Breast epithelium (tissue), 4 donors: ENCODE data around the gene CAV1. TPM values are rescaled to one million over a fixed set of nuclear protein-coding genes. Genes with fewer than 3 reads are reported as not detected.

ENCODE experiments used
- DNase-seq, 2 donors: peaks; one replicate each; pipeline ENCODE4 v3.0.0-alpha.2; 2019; ENCODE audit warnings: low spot score in 2 of 2
- H3K27ac ChIP-seq, 2 donors: fragments of 200-600 bp; sonication (generic) in 1 of 2; one replicate each; pipeline ENCODE4 v1.5.1; 2016 to 2019; ENCODE audit warnings: mild to moderate bottlenecking in 1 of 2
- H3K27me3 ChIP-seq, 2 donors: fragments of 200-600 bp; sonication (generic) in 1 of 2; one replicate each; pipeline versions ENCODE4 v1.5.1 to v1.6.0; 2017 to 2019; ENCODE audit warnings: control low read depth in 1 of 2, mild to moderate bottlenecking in 1 of 2
- H3K36me3 ChIP-seq: fragments of 200-600 bp; one replicate; pipeline ENCODE4 v1.5.1; 2019
- H3K4me1 ChIP-seq, 2 donors: fragments of 200-600 bp; sonication (generic); one replicate each; pipeline ENCODE4 v1.5.1; 2016 to 2019; ENCODE audit warnings: control low read depth in 1 of 2
- H3K4me3 ChIP-seq, 3 donors: fragments of 200-600 bp; sonication (generic); 1 replicate in 2 of 3; 2 replicates in 1 of 3; pipeline ENCODE4 v1.5.1; 2016 to 2019; ENCODE audit warnings: mild to moderate bottlenecking in 3 of 3, moderate library complexity in 2 of 3
- H3K9me3 ChIP-seq, 2 donors: fragments of 200-600 bp; sonication (generic) in 1 of 2; one replicate each; pipeline ENCODE4 v1.5.1; 2016 to 2019; ENCODE audit warnings: control low read depth in 1 of 2
- CTCF ChIP-seq, 3 donors: fragments of 450-650 bp; IDR thresholded peaks; one replicate each; pipeline ENCODE4 v1.5.1; 2016 to 2017; ENCODE audit warnings: antibody characterized with exemption in 3 of 3, mild to moderate bottlenecking in 3 of 3, moderate library complexity in 3 of 3
- POLR2A ChIP-seq: fragments of 450-650 bp; IDR thresholded peaks from one replicate; pipeline ENCODE4 v1.6.1; 2016; ENCODE audit warnings: antibody characterized with exemption, mild to moderate bottlenecking, moderate library complexity
- POLR2AphosphoS5 ChIP-seq, 3 donors: sonication (generic); formaldehyde crosslinking; IDR thresholded peaks; one replicate each; pipeline ENCODE4 v1.6.1; 2017; ENCODE audit warnings: antibody characterized with exemption in 3 of 3
- intact Hi-C: fragments of 100-400 bp; cut with DNase I; formaldehyde crosslinking; loops from one replicate; pipeline ENCODE4 v1.15.1; 2023; ENCODE audit warnings: low total_unique reads
- total RNA-seq, 3 donors: library from RNA; depleted of rRNA; stranded (reverse); fragments of >200 nt; gene quantifications; one replicate each; pipeline ENCODE4 v1.1.0, GENCODE V29; 2016

Gene CAV1
- total RNA-seq, 3 donors from 2014 or later, result 117 to 729 (median 154) TPM

DNA sequence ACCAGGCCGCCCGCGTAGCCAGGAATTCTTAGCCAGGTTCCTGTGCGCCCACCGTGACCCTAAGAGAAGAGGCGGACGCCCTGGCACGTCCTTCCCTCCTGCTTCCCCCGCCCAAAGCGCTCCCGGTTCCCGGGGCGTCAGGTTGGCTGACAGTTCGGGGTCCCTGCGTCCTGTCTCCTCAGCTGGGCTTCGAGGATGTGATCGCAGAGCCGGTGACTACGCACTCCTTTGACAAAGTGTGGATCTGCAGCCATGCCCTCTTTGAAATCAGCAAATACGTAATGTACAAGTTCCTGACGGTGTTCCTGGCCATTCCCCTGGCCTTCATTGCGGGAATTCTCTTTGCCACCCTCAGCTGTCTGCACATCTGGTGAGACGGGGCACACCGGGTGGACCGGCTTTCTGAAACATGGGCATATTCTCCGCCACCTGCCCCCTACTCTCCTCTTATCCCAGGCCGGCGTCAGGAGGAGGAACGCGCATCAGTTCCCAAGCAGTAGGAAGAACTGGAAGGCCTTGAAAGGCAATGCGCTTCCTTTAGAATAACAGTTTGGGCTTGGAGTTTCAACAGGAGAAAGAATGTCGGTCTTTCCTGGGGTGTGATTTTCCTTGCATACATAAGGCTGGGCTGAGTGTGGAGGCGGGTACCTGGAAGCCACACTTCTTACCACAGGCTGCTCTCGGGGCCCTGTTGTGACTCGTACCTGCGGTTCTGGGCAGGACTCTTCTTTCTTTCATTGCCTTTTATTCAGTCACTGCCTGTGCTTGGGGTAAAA, 24.6 kb upstream of the CAV1 start:
- no peaks in the 10 kb centered on the region for H3K9me3 ChIP-seq
- H3K36me3 ChIP-seq, result no peaks in the 10 kb centered on the region
- intact Hi-C loops, result no loop called here
- peak overlapping the region; percentile 97 to 98 for H3K27ac ChIP-seq
- TF ChIP-seq CTCF (IDR thresholded peaks at IDR 0.05) (no peak), POLR2A (no peak), POLR2AphosphoS5 (IDR thresholded peaks at IDR 0.05) (peak in 1 of 3 donors; percentile 18)
- peak overlapping the region; percentile 80 to 95 (median 81) for H3K4me3 ChIP-seq
- no peaks in the 10 kb centered on the region for H3K4me1 ChIP-seq
- no peaks in the 10 kb centered on the region for H3K27me3 ChIP-seq
- DNase-seq, result peak; percentile 52 to 87

GRCh38 chr7:116501425-116502167, 23.2 kb upstream of the CAV1 start:
- intact Hi-C loops, result no loop called here
- Histone ChIP-seq H3K9me3 (no peaks in the 10 kb centered on the region), H3K4me1 (no peaks in the 10 kb centered on the region), H3K36me3 (no peaks in the 10 kb centered on the region), H3K4me3 (peak overlapping the region; percentile 80 to 95 (median 81)), H3K27me3 (no peaks in the 10 kb centered on the region), H3K27ac (peak overlapping the region; percentile 97 to 98)
- TF ChIP-seq CTCF (IDR thresholded peaks at IDR 0.05), result no peak
- no peak for TF ChIP-seq POLR2A
- TF ChIP-seq POLR2AphosphoS5 (IDR thresholded peaks at IDR 0.05), result no peak
- no peak for DNase-seq

DNA sequence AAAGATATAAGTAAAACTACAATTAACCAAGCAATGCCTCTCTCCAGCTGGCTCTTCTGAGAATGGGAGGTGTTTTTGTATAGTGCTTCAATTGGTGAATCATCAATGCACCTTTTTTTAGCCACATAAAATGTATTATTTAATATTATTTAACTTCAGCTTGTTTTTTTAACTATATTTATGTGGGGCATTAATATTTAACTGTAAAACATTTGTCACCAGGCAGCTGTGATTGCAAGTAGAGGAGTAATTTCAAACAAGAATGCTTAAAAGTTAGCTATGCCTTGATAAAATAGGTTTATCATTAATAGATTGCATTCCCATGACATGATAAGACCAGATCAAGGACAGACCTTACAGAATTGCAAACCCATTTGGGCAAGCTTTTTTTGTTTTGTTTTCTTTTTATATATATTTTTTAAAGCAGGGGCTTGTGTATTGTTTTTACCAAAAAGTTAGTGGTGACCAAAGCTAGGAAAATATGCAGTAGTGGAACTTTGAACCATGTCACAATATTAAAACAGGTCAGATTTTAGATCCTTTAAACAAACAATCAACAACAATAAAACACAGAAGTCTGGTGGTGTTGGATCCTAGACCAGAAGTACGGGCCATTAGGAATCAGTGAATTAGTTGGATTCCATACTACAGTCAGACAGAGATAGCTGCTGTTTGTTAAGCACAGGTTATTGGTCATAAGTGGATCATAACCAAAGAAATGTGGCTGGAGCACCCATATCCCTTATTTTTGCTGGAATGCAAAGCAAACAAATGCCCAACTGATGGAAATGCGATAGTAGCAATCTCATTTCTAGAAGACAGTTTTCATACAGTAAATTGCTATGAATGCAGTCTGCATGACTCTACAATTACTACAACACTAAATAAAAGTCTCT, 22.4 kb upstream of the CAV1 start:
- H3K27ac ChIP-seq, result peak overlapping the region; percentile 33 to 97
- H3K4me3 ChIP-seq, result peak overlapping the region in 2 of 3 donors; percentile 80 to 95
- no peaks in the 10 kb centered on the region for H3K36me3 ChIP-seq
- H3K27me3 ChIP-seq, result no peaks in the 10 kb centered on the region
- TF ChIP-seq POLR2A (no peak), CTCF (IDR thresholded peaks at IDR 0.05) (no peak), POLR2AphosphoS5 (IDR thresholded peaks at IDR 0.05) (no peak)
- intact Hi-C loops, result no loop called here
- no peak for DNase-seq
- no peaks in the 10 kb centered on the region for H3K4me1 ChIP-seq
- H3K9me3 ChIP-seq, result no peaks in the 10 kb centered on the region

DNA sequence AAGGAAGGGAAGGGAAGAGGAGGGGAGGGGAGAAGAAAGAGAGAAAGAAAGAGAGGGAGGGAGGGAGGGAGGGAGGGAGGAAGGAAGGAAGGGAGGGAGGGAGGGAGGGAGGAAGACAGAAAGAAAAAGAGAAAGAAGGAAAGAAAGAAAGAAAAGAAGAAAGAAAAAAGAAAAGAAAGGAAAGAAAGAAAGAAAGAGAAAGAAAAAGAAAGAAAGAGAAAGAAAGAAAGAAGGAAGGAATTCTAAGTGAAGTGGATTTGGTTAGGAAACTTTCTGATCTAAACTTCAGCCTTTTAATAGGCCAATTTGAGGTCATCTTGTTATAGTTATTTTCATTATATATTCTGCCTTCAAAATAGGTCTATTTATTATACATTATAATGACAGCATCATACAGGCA, 21.0 kb upstream of the CAV1 start:
- H3K4me3 ChIP-seq, result no peak overlapping the region
- H3K4me1 ChIP-seq, result no peaks in the 10 kb centered on the region
- intact Hi-C loops, result no loop called here
- no peaks in the 10 kb centered on the region for H3K27me3 ChIP-seq
- H3K9me3 ChIP-seq, result no peaks in the 10 kb centered on the region
- TF ChIP-seq POLR2A (no peak), CTCF (IDR thresholded peaks at IDR 0.05) (no peak), POLR2AphosphoS5 (IDR thresholded peaks at IDR 0.05) (no peak)
- no peaks in the 10 kb centered on the region for H3K36me3 ChIP-seq
- H3K27ac ChIP-seq, result no peak overlapping the region
- DNase-seq, result no peak
